ENCODE results near the gene MARCKSL1.

GRCh38 chr1:32291145-32291707 is 44.8 kb downstream of the MARCKSL1 start:
- no peak for TF ChIP-seq CTCF (IDR thresholded peaks at IDR 0.05)
- TF ChIP-seq POLR2A (IDR thresholded peaks at IDR 0.05): no peak
